Measurements from ENCODE around the gene CBLL2.
"Not testable (repeated sequence)": the region's sequence is repeated elsewhere in the genome, so short reads cannot be mapped to it uniquely, and the experiment has no call there.

Gene CBLL2, protein sequence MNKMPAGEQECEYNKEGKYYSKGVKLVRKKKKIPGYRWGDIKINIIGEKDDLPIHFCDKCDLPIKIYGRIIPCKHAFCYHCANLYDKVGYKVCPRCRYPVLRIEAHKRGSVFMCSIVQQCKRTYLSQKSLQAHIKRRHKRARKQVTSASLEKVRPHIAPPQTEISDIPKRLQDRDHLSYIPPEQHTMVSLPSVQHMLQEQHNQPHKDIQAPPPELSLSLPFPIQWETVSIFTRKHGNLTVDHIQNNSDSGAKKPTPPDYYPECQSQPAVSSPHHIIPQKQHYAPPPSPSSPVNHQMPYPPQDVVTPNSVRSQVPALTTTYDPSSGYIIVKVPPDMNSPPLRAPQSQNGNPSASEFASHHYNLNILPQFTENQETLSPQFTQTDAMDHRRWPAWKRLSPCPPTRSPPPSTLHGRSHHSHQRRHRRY

DNA sequence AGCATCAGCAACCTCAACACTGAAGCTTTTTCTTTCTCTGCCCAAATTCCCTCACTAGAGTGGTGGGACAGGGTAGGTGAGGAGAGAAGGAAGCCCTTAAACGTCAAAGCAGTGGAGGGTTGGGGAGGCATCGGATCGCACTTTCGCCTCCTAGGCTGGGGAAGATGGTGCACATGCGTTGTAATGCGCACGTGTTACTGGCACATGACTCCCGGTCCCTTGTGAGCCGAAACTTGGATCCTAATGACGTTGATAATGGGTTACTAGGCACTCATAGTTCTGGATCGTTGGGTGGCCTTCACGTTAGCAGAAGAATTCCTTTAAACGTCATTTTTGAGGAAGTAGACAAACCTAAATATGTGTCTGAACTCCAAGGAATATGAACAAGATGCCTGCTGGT is at the start of gene CBLL2:
Gene CBLL2 (plus strand): TSS at position 301 of the 400 bp plus-strand sequence. CDS start 79 bp downstream, at position 380.
- no peak for DNase-seq (ENCODE audit: low spot score)

DNA sequence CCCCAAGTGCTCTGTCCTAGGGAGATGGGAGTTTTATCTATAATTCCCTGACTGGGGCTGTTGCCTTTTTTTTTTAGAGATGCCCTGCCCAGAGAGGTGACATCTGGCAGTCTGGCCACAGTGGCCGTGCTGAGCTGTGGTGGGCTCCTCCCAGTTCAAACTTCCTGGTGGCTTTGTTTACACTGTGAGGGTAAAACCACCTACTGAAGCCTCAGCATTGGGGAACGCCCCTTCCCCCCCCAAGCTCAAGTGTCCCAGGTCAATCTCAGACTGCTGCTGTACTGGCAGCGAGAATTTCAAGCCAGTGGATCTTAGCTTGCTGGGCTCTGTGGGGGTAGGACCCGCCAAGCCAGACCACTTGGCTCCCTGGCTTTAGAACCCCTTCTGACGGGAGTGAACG is 38.3 kb upstream of the CBLL2 start:
- no peak for DNase-seq (ENCODE audit: low spot score)

DNA sequence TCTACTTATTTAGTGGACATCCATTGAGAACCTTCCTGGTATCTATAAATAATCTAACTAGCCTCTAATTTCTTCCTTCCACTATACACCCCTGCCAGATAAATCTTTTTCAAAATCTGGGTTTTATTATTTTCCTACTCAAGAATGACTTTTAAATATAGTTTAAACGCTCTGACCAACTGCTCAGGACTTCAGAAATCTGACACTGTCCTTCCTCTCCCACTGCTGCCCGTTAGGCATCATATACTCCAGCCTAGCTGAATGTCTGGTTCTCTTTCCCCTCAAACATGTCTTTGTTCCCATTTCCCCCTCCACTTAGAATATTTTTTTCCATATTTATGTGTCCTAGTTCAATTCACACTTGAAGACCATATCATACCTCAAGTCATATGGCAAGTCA is 35.2 kb upstream of the CBLL2 start:
- no peak for DNase-seq (ENCODE audit: low spot score)

DNA sequence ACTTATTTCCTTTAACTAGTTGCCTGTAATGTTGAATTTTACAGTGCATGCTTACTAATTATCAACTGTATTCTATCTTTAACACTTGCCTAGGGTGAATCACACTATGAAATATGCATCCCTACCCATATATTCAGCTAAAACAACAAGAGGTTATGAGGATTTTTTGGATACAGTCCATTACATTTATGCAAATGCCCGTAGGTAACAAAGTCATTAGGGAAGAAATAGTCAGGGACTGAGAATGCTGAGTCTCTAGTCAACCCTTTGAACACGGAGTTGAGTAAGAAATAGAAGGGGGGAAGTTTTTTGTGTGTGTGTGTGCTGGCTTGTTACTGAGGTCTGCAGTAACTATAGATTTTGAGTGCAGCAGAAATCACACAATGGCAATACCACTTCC is 26.1 kb upstream of the CBLL2 start:
- DNase-seq (ENCODE audit: low spot score): no peak

DNA sequence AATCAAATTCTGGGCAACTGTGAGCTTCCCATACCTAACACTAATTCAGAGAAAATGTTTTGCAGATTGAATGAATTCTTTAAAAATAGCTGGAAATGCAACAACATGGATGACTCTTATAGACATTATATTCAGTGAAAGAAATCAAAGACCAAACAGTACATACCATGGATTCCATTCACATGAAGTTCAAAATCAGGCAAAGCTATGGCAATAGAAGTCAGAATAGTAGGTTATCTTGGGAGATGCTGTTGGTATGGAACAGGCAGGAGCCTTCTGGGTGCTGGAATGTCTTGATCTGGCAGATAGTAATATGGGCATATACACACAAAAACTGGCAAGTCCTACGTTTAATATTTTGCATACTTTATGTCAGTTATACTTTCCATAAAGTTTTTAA is 25.5 kb upstream of the CBLL2 start:
- no peak for DNase-seq (ENCODE audit: low spot score)

DNA sequence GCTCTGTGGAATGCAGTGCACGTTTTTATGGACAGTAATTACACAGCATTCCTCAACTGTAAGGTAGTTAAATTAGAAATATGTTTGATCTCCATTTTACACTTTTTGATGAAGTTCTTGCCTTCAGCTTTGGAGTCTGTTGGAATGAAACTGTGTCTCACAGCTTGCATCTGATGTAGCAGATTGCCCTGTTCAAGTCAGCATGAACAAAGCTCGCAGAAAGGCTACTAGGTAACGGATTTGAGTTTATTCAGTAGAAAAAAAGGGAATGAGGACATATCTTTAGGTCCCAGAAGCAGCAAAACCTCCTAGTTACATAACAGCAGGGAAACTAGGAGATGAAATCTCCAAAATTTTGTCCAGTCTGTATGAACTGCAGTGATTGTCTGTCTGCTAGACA is 24.3 kb upstream of the CBLL2 start:
- DNase-seq (ENCODE audit: low spot score): no peak

DNA sequence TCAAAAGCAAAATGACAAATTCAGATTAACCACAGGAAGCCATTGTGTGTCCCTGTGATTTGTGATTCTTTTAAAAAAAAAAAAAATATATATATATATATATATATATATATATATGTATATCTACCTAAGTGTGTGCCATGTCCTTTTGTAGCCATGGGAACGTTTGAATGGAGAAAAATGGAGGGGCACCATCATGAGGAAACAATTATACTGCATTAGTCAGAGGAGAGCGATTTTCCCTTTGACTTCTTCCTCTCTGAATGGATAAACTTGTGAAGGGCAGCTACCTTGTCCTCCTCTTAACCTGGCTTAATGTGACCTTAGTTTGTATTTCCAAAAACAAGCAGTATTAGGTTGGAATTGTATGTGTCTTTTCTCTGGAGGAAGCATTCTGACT is 23.3 kb upstream of the CBLL2 start:
- DNase-seq (ENCODE audit: low spot score): no peak

DNA sequence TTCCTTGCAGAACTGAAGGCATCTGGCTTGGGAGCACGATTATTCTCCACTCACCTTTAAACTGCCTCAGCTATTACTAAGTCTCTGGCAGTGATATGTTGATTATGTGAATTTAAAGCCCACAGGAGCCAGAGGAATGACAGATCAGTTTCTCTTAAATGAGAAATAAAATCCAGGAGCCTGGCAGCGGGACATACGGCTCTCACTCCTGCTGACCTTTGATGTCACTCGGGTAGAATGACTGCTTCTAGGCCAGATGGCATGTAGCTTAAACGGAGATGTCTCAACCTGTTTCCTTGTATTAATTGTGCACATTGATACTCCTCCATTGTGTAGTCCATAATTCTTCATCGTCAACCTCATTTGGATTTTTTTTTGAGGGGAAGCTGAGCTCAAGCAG is 4.0 kb upstream of the CBLL2 start:
- no peak for DNase-seq (ENCODE audit: low spot score)

DNA sequence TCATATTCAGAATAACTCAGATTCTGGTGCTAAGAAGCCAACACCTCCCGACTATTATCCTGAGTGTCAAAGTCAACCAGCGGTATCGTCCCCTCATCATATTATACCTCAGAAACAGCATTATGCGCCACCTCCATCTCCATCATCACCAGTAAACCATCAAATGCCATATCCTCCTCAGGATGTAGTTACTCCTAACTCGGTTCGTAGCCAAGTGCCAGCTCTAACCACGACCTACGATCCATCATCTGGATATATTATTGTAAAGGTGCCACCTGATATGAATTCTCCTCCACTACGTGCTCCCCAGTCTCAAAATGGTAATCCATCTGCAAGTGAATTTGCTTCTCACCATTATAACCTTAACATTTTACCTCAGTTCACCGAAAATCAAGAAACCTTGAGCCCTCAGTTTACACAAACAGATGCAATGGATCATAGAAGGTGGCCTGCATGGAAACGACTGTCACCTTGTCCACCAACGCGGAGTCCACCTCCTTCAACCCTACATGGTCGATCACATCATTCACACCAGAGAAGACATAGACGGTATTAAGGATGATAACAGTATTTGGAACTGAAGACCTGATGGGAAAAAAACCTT is 1.1 kb downstream of the CBLL2 start:
- no peak for DNase-seq (ENCODE audit: low spot score)

DNA sequence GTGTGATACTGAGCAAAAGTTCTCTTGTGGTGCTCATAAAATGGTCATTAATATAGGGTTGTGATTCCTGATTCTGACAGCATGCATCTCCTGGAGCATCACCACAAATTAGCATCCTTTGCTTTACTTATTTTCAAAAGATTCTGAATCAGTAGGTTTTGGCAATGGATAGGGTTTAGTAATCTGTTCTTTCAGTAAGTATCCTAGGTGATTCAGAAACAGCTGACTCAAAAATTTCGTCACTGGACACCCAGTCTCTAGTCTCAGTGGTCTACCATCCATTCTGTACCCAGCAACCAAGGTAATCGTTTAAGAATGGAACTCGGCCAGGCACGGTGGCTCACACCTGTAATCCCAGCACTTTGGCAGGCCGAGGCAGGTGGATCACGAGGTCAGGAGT is 4.1 kb downstream of the CBLL2 start:
- no peak for DNase-seq (ENCODE audit: low spot score)

DNA sequence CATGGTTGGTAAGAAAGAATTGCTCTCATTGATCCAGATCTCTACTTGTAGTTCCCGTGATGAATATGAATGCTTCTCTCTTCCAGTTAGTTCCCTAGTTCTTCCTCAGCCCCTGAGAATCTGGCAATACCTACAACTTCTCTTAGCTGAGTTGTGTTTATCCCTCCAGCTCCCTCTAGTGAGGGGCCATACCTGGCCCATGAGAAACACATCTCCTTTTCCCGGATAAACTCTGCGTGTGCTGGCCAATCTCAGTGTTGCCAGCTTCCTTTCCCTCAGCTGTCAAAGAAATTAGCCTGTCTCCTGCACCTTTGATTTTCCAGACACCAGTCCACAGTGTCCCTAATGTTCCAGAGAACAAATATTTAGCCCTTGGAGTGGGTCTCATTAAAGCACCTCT is 5.7 kb downstream of the CBLL2 start:
- no peak for DNase-seq (ENCODE audit: low spot score)

DNA sequence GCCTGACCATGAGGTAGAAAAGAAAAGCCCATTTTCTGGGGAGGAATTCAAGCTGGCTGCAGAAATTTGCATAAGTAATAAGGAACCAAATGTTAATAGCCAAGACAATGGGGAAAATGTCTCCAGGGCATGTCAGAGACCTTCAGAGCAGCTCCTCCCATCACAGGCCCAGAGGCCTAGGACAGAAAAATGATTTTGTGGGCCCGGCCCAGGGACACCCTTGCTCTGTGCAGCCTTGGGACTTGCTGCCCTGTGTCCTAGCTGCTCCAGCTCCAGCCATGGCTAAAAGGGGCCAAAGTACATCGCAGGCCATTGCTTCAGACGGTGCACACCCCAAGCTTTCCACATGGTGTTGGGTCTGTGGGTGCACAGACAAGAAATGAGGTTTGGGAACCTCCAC is 16.5 kb downstream of the CBLL2 start:
- DNase-seq (ENCODE audit: low spot score): not testable (repeated sequence)

DNA sequence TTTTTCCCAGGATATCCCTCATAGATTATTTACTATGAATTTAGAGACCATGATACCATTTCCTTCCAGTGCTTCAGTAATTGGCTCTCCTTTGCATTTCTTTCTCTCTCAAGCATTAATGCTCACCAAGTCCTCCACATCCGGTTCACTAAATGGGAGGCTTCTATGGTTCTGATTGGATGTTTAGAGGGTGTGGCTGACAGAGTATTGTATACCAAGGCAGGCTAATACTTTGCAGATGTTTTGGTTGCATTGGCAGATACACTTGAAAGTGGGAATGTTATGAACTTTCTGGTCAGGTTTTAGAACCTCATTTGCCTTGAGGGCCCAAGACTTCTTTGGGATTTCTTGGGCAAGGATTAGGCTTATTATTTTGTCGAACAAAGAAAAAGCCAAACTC is 24.2 kb downstream of the CBLL2 start:
- DNase-seq (ENCODE audit: low spot score): no peak

DNA sequence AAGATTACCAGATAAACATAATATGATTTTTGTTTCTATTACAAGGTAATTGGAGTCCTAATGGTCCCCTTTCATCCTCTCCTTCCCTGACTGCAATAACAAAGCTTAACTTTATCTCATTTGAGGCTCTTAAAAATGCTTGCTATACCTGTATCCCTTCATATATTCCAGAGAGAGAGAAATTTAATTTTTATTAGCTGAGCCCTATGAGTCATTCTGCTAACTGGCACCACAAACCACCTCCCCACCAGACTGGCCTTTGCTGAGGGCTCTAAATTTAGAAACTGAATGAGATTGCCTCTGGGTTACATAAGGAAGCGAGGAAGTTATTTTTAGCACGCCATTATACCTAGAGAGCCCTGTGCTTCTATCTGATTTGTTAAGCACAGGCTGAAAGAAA is 27.4 kb downstream of the CBLL2 start:
- DNase-seq (ENCODE audit: low spot score): no peak

DNA sequence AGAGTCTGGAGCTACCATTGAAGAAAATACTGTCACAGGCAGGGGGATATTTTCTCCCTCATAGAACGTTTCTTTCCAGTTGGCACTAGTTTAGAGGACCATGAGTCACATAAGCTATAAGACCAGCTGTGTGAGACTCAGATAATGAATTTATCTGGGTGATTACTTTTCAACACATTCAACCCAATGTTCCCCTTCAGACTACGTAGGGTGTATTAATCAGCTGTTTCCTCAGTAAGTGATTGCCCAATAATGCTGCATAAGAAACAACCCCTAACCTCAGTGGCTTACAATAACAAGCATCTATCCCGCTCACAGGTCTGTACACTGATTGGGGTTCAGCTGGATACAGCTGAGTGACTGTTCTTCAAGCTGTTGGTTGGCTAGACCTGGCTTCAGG is 38.1 kb downstream of the CBLL2 start:
- DNase-seq (ENCODE audit: low spot score): no peak

DNA sequence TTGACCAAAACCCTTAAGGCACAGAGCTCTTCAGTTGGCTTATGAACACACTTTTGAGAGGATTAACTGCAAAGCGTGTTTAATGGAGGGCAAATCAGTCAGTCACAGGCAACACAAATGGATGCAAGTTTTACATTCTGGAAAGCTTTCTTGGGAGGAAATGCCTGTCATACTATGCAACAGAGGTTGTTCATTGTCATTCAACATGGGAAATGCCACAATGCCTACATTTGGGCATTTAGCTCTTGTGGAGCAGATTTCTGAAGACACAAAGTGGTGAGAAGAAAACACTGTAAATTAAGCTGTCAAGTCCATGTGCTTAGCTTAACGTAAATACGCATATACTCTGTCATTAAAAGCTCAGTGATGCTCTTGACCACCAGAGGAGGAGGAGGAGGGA is 41.1 kb downstream of the CBLL2 start:
- no peak for DNase-seq (ENCODE audit: low spot score)

DNA sequence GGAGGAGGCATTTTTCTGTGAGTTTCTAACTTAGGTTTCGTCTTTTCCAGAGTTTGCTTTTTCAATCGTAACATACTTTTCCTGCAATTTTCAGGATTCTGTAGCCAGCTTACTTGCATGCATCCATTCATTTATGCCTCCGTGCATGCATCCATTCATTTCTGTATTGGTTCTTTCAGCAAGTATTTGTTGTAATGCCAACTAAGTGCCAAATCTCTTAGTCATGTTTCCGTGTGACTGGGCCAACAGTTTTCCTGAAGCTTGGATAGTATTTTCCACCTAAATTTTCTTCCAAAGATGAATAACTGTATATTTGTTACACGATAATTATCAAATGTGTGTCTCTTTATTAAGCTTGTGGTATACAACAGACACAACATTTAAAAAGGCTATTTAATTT is 41.5 kb downstream of the CBLL2 start:
- no peak for DNase-seq (ENCODE audit: low spot score)

DNA sequence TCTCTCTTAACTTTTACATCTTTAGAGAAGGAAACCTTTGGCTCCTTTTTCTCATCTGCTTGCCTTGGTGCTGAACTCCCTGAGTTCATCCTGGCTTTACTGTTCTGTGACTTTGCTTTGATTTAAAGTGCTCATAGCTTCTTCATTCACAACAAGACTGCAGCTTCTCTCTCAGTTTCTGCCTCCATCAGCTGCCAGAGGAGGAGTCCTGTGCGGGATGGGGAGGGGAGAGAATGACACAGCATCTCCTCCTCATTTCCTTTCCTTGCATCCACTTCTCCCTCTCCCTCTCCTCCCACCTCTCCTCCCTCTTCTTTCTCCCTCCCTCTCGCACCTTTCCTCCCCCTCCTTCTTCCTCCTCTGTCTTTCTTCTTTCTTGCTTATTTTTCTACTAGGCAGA is 42.0 kb downstream of the CBLL2 start:
- DNase-seq (ENCODE audit: low spot score): no peak

DNA sequence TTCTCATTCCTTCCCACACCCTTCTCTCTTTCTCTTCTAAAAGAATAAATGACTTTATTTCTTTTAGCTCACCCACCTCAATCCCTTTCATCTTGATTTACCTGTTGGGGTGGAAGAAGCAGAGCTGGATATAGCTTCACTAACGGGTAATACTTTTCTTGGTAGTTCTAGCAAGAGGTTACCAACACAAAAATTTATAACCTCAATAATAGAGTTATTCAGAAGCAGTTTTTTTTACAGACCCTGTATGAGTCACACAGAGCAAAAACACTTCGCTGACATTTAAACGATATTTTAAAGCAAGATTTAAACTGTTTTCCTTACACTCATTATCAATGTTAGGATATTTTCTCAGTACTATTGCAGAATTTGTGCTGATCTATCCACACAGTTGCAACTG is 42.4 kb downstream of the CBLL2 start:
- DNase-seq (ENCODE audit: low spot score): no peak

DNA sequence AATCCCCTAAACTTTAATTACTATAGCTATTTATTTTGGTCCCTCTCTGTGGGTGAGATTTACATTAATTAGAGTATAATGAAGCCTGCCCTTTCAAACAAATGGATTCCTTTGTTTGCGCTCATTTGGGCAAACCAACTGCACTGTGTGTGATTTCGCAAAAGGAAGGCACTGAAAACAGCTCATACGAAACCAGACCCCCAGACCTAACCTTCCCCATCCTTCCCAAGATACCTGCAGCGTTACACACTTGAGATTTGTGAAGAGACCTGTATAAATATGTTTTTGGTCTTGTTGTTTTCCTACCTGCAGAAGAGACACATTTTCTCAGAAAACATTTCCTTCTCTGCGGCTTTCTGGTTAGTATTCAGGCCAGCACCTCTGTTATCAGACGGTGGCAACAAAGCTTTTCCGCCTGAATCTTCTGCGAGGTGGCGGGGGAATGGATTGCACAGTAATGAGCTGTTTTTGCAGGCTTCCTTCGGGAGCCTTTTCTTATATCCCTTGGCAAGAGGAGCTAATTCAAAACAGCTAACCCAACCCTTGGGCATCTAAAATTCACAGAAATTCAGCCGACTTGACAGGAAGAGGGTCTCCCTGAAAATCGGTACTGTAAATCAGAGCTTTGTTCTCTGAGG is 47.6 kb downstream of the CBLL2 start:
- DNase-seq (ENCODE audit: low spot score): no peak

DNA sequence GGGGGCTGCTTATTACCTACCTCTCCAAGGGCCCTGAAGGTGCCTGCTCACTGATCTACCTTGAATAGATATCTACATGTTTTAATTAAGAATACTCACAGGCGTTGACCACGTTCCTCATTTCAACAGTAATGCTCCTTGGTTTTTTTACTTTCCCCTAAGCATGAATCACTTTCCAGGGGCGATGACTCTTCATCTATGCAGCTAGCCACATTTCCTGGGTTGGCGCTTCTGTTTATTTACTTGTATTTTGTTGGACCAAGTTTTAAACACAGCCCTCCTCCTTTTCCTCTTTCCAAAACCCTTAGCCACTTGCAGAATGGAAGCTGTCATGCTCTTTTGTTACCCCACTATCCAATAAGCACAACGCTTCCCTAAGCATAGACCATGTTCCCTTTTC is 50.8 kb downstream of the CBLL2 start:
- no peak for DNase-seq (ENCODE audit: low spot score)
